ENCODE data around the gene MB21D2.
A peak's percentile ranks its signal among the peaks of the same experiment; 100 is the strongest.

Gene MB21D2

DNA sequence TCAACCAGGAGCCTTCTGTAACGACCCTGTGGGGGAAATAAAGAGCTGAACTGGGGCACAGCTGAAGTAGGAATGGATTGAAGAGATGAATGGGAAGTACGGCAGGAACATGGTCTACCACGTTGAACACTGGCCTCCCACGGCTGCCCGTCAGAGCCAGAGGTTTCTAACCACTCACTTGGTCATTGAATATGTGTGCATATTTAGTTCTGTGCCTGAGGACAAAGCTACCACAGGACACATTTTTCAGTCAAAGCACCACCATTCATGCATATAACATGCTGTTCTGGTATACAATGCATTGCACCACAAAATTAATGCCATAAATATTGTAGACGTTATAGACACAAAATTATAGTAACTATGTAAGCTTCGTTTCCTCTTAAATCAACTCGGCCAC, 75.5 kb downstream of the MB21D2 start:
- Histone ChIP-seq H3K36me3 (ENCODE audit: control insufficient read depth in 1 of 2, insufficient read depth in 2 of 2, low read length in 2 of 2) (no peaks in the 10 kb centered on the region), H3K4me3 (ENCODE audit: low read depth, low read length) (no peak overlapping the region), H3K4ac (ENCODE audit: low read depth, low read length) (no peak overlapping the region), H2BK120ac (ENCODE audit: insufficient read depth, low read length, poor library complexity) (no peak overlapping the region), H3K18ac (ENCODE audit: low read length) (no peak overlapping the region), H4K91ac (ENCODE audit: low read depth, low read length) (no peak overlapping the region), H2AK5ac (ENCODE audit: low read length) (no peak overlapping the region), H3K14ac (ENCODE audit: low read length) (no peak overlapping the region), H3K27ac (ENCODE audit: low read depth, low read length) (no peak overlapping the region), H3K9ac (ENCODE audit: low read length) (no peak overlapping the region), H3K79me1 (ENCODE audit: low read length) (no peaks in the 10 kb centered on the region), H2AFZ (ENCODE audit: insufficient read depth, low read length, poor library complexity) (no peak overlapping the region), H3K27me3 (ENCODE audit: insufficient read depth, low read length) (no peaks in the 10 kb centered on the region), H2BK12ac (ENCODE audit: low read length) (no peak overlapping the region), H3K23ac (ENCODE audit: low read length) (no peak overlapping the region), H3K9me3 (ENCODE audit: insufficient read depth, low read depth, low read length) (no peaks in the 10 kb centered on the region), H3K79me2 (ENCODE audit: control insufficient read depth, insufficient read depth, low read length, poor library complexity) (no peaks in the 10 kb centered on the region), H3K4me2 (ENCODE audit: low read length) (no peak overlapping the region), H3K4me1 (ENCODE audit: control insufficient read depth in 1 of 2, insufficient read depth in 2 of 2, low read length in 2 of 2) (peaks cover 0 to 2% of the 10 kb centered on the region in 2 experiments), H4K8ac (ENCODE audit: low read depth, low read length) (no peak overlapping the region), H2BK5ac (ENCODE audit: low read depth, low read length, poor library complexity) (no peak overlapping the region), H4K12ac (ENCODE audit: low read depth, low read length) (no peak overlapping the region)
- no CpG with 5 or more reads among the region's 8 CpGs for WGBS (ENCODE audit: extremely low coverage, insufficient coverage, insufficient read length)
- no peak for DNase-seq

DNA sequence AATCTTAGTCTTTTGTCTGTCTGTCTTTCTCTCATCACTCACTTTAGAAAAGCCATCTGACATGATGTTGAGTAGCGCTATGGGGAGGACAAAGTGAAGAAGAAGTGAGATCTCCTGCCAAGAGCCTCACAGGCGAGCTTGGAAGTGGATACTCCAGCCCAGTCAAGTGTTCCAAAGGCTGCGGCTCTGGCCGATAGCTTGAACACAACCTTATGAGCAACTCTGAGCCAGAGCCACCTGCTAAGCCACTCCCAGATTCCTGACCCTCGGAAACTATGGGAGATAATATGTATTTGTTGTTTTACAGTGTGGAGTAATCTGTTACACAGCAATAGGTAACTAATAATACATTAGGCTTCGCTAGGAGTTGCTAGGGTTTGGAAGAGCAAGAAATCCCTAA, 76.2 kb downstream of the MB21D2 start:
- Histone ChIP-seq H3K36me3 (ENCODE audit: control insufficient read depth in 1 of 2, insufficient read depth in 2 of 2, low read length in 2 of 2) (no peaks in the 10 kb centered on the region), H3K9me3 (ENCODE audit: insufficient read depth, low read depth, low read length) (no peaks in the 10 kb centered on the region), H3K4ac (ENCODE audit: low read depth, low read length) (no peak overlapping the region), H3K27ac (ENCODE audit: low read depth, low read length) (no peak overlapping the region), H4K12ac (ENCODE audit: low read depth, low read length) (no peak overlapping the region), H3K79me2 (ENCODE audit: control insufficient read depth, insufficient read depth, low read length, poor library complexity) (no peaks in the 10 kb centered on the region), H2BK120ac (ENCODE audit: insufficient read depth, low read length, poor library complexity) (no peak overlapping the region), H2AFZ (ENCODE audit: insufficient read depth, low read length, poor library complexity) (no peak overlapping the region), H3K79me1 (ENCODE audit: low read length) (no peaks in the 10 kb centered on the region), H4K8ac (ENCODE audit: low read depth, low read length) (no peak overlapping the region), H2BK5ac (ENCODE audit: low read depth, low read length, poor library complexity) (no peak overlapping the region), H3K4me3 (ENCODE audit: low read depth, low read length) (no peak overlapping the region), H3K18ac (ENCODE audit: low read length) (no peak overlapping the region), H3K4me1 (ENCODE audit: control insufficient read depth in 1 of 2, insufficient read depth in 2 of 2, low read length in 2 of 2) (peaks cover 0 to 2% of the 10 kb centered on the region in 2 experiments), H4K91ac (ENCODE audit: low read depth, low read length) (no peak overlapping the region), H3K23ac (ENCODE audit: low read length) (no peak overlapping the region), H2BK12ac (ENCODE audit: low read length) (no peak overlapping the region), H3K14ac (ENCODE audit: low read length) (no peak overlapping the region), H3K4me2 (ENCODE audit: low read length) (no peak overlapping the region), H3K9ac (ENCODE audit: low read length) (no peak overlapping the region), H3K27me3 (ENCODE audit: insufficient read depth, low read length) (no peaks in the 10 kb centered on the region), H2AK5ac (ENCODE audit: low read length) (no peak overlapping the region)
- no CpG with 5 or more reads among the region's 6 CpGs for WGBS (ENCODE audit: extremely low coverage, insufficient coverage, insufficient read length)
- DNase-seq: peak; percentile 17 to 57

DNA sequence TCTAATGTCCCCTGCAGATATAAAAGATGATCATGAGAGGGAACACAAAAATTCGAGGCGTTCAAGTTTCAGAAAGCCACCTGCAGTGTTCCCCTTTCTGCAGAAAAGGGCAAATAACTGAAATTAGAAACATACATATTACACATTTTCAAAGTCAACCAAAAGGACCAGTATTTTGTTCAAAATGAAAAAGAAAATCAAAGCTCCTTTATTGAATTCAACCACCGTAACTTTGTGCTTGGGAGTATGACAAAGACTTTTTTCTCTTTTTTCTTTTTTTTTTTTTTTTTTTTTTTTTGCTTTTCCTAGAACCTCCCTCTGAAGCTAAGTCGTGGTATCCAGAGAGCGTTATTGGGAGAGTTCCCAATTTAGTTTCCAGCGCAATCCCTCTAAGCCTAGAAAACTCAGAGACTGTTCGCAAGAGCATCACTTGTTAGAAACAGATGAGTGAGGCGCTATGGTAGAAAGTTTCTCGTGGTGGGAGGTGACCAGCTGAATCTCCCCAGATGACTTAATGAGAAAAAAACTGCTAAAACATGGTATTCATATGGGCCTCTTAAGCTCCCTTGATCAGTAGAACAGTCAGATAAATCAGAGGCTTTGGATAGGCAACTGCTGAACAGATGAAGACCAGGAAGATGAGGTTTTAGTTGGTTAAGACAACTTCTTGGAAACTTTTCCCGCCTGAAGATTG, 77.4 kb downstream of the MB21D2 start:
- Histone ChIP-seq H3K23ac (ENCODE audit: low read length) (no peak overlapping the region), H3K4me2 (ENCODE audit: low read length) (no peak overlapping the region), H3K18ac (ENCODE audit: low read length) (no peak overlapping the region), H4K8ac (ENCODE audit: low read depth, low read length) (no peak overlapping the region), H3K36me3 (ENCODE audit: control insufficient read depth in 1 of 2, insufficient read depth in 2 of 2, low read length in 2 of 2) (no peaks in the 10 kb centered on the region), H3K27me3 (ENCODE audit: insufficient read depth, low read length) (no peaks in the 10 kb centered on the region), H3K27ac (ENCODE audit: low read depth, low read length) (no peak overlapping the region), H3K4me3 (ENCODE audit: low read depth, low read length) (no peak overlapping the region), H2BK120ac (ENCODE audit: insufficient read depth, low read length, poor library complexity) (no peak overlapping the region), H4K12ac (ENCODE audit: low read depth, low read length) (no peak overlapping the region), H3K79me1 (ENCODE audit: low read length) (no peaks in the 10 kb centered on the region), H4K91ac (ENCODE audit: low read depth, low read length) (no peak overlapping the region), H3K14ac (ENCODE audit: low read length) (no peak overlapping the region), H3K9me3 (ENCODE audit: insufficient read depth, low read depth, low read length) (no peaks in the 10 kb centered on the region), H3K4ac (ENCODE audit: low read depth, low read length) (no peak overlapping the region), H2AK5ac (ENCODE audit: low read length) (no peak overlapping the region), H2AFZ (ENCODE audit: insufficient read depth, low read length, poor library complexity) (no peak overlapping the region), H2BK5ac (ENCODE audit: low read depth, low read length, poor library complexity) (no peak overlapping the region), H3K4me1 (ENCODE audit: control insufficient read depth in 1 of 2, insufficient read depth in 2 of 2, low read length in 2 of 2) (peaks cover 0 to 2% of the 10 kb centered on the region in 2 experiments), H3K9ac (ENCODE audit: low read length) (no peak overlapping the region), H2BK12ac (ENCODE audit: low read length) (no peak overlapping the region), H3K79me2 (ENCODE audit: control insufficient read depth, insufficient read depth, low read length, poor library complexity) (no peaks in the 10 kb centered on the region)
- no CpG with 5 or more reads among the region's 10 CpGs for WGBS (ENCODE audit: extremely low coverage, insufficient coverage, insufficient read length)
- no peak for DNase-seq

DNA sequence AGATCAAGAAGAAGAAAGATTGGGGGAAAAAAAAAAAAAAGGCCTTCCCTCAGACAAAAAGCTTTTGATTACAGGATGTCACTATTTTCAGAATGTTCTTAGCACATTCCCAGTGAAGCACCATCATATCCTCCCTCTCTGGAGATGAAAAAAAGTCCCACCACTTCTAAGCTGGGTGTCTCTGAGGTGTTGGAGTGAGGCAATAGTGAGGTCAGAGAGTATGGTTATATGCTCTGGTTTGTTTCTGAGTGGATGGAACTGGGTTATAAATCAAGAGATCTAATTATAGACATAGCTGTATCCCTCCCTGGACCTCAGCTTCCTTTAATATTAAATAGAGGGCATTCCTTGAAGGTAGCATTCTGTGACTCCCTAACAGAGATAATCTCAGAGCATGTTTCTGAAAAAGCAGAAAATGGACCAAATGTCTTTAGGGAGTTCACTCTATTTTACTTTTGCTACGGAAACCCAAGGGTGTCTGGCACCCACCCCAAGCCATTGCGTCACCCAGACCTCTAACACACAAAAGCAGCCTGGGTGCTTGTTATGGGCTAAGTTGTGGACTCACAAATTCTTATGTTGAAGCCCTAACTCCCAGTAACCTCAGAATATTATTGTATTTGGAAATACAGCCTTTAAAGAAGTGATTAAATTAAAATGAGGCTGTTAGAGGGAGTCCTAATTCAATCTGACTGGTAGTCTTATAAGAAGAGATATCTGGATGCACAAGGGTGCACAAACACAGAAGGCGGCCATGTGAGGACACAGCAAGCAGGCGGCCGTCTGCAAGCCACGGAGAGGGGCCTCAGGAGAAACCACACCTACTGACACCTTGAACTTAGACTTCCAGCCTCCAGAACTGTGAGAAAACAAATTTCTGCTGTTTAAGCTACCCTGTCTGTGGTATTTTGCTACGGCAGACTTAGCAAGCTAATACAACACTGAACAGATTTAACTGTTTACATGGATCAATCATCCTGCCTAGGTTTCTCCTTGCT, 81.5 kb downstream of the MB21D2 start:
- H3K14ac ChIP-seq (ENCODE audit: low read length): no peak overlapping the region
- H3K36me3 ChIP-seq (ENCODE audit: control insufficient read depth in 1 of 2, insufficient read depth in 2 of 2, low read length in 2 of 2): no peaks in the 10 kb centered on the region
- H3K23ac ChIP-seq (ENCODE audit: low read length): no peak overlapping the region
- H3K4me2 ChIP-seq (ENCODE audit: low read length): no peak overlapping the region
- H2BK120ac ChIP-seq (ENCODE audit: insufficient read depth, low read length, poor library complexity): no peak overlapping the region
- no peak overlapping the region for H2AFZ ChIP-seq (ENCODE audit: insufficient read depth, low read length, poor library complexity)
- H3K9me3 ChIP-seq (ENCODE audit: insufficient read depth, low read depth, low read length): no peaks in the 10 kb centered on the region
- no peak overlapping the region for H3K9ac ChIP-seq (ENCODE audit: low read length)
- H4K91ac ChIP-seq (ENCODE audit: low read depth, low read length): no peak overlapping the region
- no peak overlapping the region for H2BK12ac ChIP-seq (ENCODE audit: low read length)
- H3K27ac ChIP-seq (ENCODE audit: low read depth, low read length): no peak overlapping the region
- peaks cover 0 to 6% of the 10 kb centered on the region in 2 experiments for H3K4me1 ChIP-seq (ENCODE audit: control insufficient read depth in 1 of 2, insufficient read depth in 2 of 2, low read length in 2 of 2)
- H3K79me1 ChIP-seq (ENCODE audit: low read length): peaks cover 2% of the 10 kb centered on the region
- H2BK5ac ChIP-seq (ENCODE audit: low read depth, low read length, poor library complexity): no peak overlapping the region
- H2AK5ac ChIP-seq (ENCODE audit: low read length): no peak overlapping the region
- no peaks in the 10 kb centered on the region for H3K27me3 ChIP-seq (ENCODE audit: insufficient read depth, low read length)
- DNase-seq: no peak
- H3K4ac ChIP-seq (ENCODE audit: low read depth, low read length): no peak overlapping the region
- no peak overlapping the region for H4K12ac ChIP-seq (ENCODE audit: low read depth, low read length)
- no peak overlapping the region for H3K18ac ChIP-seq (ENCODE audit: low read length)
- WGBS (ENCODE audit: extremely low coverage, insufficient coverage, insufficient read length): no CpG with 5 or more reads among the region's 7 CpGs
- no peak overlapping the region for H3K4me3 ChIP-seq (ENCODE audit: low read depth, low read length)
- H3K79me2 ChIP-seq (ENCODE audit: control insufficient read depth, insufficient read depth, low read length, poor library complexity): no peaks in the 10 kb centered on the region
- H4K8ac ChIP-seq (ENCODE audit: low read depth, low read length): no peak overlapping the region
